Hepatocyte (in vitro differentiated cells): ENCODE measurements around the gene ADAMTS20.
A peak's percentile ranks its signal among the peaks of the same experiment; 100 is the strongest.

ENCODE experiments used
- CTCF ChIP-seq: fragments of 200-600 bp; sonication (generic); IDR thresholded peaks from 2 replicates; pipeline ENCODE4 v1.5.1; 2016; ENCODE audit warnings: antibody characterized with exemption, mild to moderate bottlenecking; ENCODE audit not compliant: poor library complexity
- EZH2 ChIP-seq: fragments of 200-600 bp; sonication (generic); IDR thresholded peaks from 2 replicates; pipeline ENCODE4 v1.6.1; 2016; ENCODE audit warnings: antibody characterized with exemption, mild to moderate bottlenecking, borderline replicate concordance
- EZH2phosphoT487 ChIP-seq: fragments of 200-600 bp; sonication (generic); IDR thresholded peaks from one replicate; pipeline ENCODE4 v1.6.1; 2018; ENCODE audit warnings: antibody characterized with exemption, mild to moderate bottlenecking, low read depth, moderate library complexity; ENCODE audit not compliant: unreplicated experiment, severe bottlenecking

- TF ChIP-seq CTCF (peak; percentile 82), EZH2 (no peak), EZH2phosphoT487 (no peak)
Measured at GRCh38 chr12:43444940-43445564, 107.0 kb downstream of the ADAMTS20 start.
